GM21390 (cell line): ENCODE measurements around the gene LRRC18.

Experiments used
- ATAC-seq: cut with Tn5 transposase; IDR thresholded peaks from one replicate; pipeline ENCODE4 v1.9.1; 2021; ENCODE audit not compliant: unreplicated experiment

LRRC18 gene

DNA sequence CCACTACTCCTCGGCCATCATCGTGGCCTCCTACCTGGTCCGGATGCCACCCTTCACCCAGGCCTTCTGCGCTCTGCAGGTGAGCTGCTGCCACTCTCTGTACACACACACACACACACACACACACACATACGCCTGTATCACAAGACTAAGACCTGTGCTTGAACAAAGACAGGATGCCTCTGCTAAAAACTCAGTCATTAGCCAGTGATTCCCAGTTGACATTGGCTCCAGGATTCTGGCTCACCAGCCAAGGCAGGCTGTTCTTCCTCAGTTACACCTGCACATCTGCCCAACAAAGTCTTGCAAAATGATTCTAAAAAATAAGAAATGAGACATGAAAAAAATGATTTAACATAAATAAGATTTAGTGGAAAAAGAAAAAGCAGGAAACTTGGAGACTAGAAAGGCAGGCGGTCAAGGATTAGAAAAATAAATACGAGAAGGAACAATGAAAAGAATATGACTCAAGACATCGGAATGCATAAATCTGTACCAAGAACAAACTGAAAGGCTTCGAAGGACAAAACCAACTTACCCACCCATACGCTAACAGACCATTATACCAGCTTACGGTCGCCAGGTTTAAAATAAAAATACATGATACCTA lies 7.4 kb upstream of the LRRC18 start:
- no peak for ATAC-seq

DNA sequence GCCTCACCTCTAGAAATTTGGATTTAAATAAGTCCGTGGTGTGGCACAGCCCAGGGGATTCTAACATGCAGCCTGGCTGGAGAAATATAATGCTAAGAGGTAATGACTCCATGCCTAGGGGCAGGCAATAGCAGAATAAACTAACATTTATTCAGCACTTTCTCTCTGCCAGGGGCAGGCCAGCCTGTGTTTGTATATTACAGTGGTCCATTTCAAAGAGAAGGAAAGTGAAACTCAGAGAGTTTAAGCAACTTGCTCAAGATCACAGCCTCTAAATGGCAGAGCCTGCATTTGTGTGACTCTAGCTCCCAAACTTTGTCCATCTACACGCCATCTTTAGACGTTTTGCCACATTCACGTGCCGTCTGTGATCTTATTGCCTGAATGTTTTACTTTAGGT lies 6.7 kb upstream of the LRRC18 start:
- no peak for ATAC-seq

DNA sequence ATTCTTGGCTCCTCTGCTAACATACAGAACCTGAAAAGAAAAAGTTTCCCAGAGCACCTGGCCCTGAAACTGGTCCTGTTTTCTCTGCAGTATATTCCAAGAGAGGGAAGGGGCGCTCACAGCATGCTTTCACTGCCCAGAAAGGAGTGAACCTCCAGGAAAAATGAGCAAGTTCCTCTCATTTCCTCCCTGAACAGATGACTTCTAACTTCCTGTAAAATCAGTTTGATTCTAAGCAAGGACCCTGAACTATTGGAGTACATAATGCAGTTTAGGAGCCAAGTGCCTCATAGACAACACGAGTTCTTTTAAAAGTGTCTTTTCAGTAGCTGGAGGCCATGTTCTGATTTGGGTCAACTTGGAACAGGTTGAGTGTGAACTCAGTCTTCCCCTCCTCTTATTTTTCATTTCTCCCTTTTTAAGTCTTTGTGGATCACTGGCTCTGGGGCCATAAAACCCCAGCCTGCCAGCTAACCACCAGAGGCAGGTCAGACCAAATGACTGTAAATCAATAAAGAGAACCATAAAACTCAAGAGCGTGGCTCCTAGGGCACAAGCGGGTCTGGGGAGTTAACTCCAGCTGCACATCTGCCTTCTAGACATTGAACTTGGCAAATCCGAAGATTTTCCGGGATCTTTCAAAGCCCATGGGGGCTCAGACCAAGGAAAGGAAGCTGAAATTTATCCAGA lies 5.9 kb upstream of the LRRC18 start:
- no peak for ATAC-seq

DNA sequence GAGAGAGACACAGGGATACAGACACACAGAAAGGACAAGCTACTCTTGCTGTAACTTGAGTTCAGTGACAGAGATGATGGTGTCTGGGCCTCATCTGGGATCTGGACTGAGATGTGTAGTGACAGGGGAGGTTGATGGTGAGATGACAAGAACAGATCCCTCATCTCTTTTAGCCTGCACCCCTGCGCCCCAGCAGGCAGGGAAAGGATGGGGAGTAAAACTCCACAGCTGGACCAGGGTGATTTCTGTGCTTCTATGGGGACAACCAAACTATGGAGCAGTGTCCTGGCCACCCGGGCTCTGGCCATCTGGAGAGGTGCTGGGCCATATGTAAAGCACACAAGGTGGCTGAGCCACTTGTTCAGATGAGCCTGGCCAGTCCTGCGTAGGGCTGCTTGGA lies 4.5 kb upstream of the LRRC18 start:
- ATAC-seq: no peak

DNA sequence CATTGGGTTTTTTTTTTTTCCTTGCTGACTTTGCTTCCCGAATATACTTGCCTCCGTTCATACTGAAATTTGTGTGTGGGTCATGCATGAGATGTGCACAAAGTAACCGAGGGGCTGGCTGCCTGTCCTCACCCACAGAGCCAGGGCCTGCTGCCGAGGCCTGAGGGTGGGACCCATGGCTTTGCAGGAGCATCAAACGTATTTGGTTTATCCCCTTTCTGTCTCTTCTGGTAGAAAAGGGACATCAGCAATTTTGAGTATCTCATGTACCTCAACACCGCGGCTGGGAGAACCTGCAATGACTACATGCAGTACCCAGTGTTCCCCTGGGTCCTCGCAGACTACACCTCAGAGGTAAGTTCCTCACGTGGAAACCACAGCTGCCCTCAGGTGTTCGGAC lies 3.5 kb upstream of the LRRC18 start:
- ATAC-seq: no peak

DNA sequence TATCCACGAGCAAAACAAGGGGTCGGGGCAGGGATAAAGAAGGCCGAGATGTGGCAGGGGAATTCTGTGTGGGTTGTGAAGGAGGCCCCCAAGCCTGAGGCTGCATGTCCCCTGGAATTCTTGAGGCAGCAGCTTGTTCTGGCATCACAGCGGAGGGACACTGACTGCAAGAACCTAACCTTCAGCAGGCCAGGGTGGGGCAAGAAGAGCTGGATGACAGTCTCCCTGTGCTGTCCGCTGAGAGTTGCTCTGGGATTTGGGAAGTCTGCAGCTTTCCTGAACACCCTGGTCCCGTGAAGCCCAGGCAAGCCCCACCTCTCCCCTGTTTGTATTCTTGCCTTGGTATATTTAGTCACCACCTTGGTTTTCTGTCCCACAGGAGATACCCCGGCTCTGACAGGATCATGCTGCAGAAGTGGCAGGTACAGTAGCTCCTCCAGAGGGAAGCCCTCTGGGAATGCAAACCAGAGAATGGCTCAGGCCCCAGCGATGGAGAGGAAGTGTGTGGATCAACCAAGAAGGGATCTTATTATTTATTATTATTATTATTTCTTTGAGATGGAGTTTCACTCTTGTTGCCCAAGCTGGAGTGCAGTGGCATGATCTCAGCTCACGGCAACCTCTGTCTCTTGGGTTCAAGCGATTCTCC lies 1.9 kb upstream of the LRRC18 start:
- ATAC-seq: no peak

DNA sequence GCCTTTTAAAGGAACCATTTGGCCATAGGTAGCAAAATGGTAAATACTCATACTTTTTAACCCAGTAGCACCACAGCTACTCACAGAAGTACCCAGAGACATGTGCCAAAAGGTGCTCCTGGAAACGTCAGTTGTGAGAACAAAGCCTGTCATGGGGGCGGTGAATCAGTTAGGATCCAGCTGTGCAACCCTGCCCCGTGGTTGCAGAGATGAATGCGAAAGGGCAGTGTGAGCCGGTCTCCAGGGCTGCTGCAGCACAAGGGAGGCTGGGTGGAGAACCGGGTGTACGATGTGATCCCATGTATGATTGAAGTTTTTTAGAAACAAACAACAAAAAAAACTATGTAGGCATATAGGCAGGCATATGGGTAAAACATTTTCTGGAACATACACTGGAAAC lies 1.3 kb upstream of the LRRC18 start:
- ATAC-seq: no peak

DNA sequence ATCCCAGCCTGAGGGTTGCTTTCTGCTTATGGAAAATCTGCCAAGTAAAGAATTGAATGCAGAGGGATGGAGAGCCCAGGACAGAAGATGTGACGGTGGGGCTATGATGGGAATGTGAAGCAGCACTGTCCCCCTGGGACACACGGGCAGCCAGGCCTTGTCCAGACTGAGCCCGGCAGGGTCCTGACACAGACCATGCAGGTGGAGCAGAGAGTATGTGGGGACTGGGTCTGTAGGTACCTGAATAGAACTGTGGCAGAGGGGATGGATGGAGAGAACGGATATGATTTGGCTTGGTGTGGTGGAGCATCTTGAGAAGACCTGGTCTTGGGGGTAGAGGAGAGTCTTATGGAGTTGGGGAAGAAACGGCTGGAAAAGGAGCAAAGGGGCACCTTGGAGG lies 732 bp upstream of the LRRC18 start:
- ATAC-seq: no peak

DNA sequence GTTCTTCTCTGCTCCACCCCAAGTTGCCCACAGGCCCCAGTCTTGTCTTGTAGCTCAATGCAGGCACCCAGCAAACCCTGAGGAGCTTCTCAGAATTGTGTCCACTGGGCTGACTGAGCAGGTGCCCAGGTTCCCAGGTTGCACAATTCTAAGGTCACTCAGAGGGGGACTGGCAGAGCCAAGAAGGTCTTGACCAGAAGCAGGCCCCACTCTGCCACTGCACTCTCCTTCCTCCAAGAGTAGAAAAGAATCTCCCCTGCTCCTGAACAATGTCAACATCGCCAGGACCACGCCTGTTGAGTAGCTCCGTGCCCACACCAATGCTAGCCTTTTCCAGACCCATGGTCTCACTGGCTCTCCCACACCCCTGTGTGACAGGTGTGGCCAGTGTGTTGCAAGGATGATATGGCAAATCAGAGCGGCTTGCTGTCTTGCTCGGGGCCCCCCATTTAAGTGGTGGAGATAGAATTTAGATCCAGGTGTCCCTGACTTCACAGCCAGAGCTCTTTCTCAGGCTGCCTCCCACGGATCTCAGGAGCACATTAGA lies 577 bp downstream of the LRRC18 start:
- no peak for ATAC-seq

DNA sequence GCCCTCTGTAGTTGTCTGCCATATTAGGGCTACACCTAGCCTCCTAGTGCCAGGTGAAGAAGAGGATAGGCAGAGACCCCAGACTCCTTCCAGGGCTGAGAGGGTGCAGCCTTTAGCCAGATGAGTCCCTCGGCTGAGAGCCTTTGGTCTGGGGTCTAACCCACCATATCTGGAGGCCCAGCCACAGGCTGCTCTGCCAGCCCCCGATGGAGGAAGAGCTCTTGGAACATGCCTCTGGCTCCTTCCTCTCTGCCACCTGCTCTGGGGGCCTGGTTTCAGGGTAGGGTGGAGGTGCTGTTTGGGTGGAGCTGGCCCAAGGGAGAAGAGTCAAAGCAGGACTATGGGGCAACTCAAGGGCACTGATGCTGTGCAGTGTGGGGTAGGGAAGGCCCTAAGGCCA lies 1.4 kb downstream of the LRRC18 start:
- no peak for ATAC-seq

DNA sequence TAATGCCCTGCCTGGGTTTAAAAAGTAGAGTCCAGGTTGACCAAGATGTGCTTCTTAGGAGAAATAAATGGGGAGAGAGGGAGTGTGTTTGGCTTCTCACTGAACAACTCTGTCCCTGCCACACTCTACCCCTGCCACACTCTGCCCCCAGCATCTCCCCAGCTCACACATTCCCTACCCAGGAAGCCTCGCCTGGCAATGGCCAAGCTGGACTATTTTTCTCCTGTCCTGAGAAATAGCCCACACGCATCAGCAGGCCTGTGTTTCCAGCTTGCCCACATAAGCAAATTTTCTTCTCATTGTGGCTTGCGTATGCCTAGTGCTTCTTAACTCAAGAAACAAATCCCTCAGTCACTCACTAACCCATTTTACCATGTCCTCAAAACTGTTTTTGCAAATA lies 1.8 kb downstream of the LRRC18 start:
- no peak for ATAC-seq

DNA sequence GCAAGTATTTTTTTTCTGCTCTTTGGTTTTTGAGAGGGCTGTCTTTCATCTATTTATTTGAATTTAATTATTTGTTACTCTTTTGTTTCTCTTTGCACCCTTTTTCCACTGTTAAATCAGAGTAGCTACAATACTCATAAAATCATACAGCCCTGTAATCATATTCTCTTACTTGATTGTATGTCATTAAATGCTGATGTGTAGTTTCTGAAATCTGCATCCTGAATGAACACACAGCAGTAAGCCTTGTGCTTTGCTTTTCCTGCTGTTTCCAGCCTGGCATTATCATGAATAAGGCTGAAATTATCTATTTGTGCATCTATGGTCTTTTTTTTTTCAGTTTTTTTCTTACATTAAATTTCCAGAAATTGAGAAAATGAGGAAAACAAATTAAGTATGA lies 4.1 kb downstream of the LRRC18 start:
- no peak for ATAC-seq

DNA sequence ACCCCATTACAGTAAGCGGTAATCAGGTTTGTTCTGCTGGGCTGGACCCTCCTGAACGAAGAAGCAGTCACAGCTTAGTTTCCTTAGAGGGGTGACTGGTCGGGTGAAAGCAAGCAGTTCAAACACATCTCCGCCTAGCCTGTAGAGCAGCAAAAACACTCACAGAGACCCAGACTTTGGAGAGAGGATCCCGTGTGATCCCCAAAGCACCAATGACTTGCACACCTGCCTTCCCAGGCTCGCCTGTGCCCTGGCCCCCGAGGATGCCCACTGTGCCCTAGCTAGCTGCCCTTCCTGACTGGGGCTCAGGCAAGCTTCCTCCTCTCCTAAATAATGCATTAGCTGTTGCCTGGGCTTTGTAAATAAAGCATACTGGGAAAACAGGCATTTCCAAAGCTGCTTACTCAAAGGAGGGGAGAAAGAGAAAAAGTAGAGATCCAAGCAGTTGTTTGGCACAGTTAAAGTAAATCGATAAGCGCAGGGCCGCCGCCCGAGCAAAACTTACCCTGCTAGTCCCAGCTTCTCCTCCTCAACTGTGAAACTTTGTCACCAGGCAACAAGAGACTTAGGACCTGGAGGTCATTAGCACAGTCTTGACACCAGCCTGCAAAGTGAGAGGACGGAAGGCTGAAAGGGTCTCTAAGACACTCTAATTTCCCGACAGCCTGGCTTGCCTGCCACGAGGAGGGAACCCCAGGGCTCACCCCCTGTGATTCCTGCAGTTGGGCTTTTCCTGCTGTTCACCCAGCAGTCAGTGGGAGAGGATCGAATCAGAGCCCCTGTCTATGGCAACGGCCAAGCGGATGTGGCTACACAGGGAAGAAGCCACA lies 4.8 kb downstream of the LRRC18 start:
- ATAC-seq: no peak

DNA sequence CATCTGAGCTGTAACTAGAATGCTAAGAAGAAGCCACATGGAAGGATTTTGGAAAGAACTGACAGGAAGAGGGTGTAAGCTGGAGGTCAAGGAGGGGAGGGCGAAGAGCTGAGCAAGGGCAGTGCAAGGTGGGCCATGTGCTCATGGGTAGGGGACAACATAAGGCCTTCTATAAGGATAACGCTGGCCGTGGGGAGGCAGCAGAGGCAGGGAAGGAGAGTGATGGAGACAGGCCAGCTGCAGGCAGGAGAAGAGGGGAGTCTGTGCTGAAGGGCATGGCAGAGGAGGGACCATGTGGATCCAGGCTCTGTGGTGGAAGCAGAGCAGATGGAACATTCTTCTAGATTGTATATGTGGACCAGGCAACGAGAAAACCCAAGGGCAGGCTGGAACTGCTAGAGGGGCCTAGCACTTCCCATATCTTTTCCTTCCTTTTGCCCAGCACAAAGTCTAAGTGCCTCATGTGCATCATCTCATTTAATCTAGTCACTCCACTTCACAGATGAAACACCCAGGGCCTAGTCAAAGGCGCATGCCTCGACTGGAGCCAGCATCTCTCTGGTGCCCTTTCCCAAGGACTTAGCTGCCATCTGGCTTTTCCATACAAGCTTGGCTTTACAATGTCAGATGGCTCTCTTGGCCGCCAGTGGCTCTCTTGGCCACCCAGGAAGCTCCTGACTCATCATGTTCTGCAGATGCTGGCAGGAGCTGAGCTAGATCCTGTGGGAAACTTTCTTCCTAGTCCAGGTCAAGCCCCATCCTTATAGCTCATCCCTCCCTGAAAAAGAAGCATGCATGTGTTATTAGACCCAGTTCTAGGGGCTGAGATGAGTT lies 6.6 kb downstream of the LRRC18 start:
- no peak for ATAC-seq

DNA sequence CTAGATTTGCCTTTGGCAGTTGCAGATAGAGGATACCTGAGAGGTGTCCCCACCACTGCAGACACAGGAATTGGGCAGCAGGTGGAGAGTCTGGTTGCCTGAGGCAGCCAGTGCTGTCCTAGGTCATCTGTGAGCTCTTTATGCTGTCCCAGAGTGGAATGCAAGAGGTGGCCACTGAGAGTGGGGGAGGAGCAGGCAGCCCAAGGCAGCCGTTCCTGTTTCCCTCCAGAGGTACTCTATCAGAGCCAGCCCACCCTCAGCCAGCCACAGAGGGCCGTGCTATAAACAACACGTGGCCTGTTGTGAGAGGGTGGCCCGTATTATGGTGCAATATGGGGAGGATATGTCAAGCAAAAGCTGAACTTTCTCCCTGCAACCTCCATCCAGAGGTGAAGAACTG lies 8.5 kb downstream of the LRRC18 start:
- ATAC-seq: no peak

DNA sequence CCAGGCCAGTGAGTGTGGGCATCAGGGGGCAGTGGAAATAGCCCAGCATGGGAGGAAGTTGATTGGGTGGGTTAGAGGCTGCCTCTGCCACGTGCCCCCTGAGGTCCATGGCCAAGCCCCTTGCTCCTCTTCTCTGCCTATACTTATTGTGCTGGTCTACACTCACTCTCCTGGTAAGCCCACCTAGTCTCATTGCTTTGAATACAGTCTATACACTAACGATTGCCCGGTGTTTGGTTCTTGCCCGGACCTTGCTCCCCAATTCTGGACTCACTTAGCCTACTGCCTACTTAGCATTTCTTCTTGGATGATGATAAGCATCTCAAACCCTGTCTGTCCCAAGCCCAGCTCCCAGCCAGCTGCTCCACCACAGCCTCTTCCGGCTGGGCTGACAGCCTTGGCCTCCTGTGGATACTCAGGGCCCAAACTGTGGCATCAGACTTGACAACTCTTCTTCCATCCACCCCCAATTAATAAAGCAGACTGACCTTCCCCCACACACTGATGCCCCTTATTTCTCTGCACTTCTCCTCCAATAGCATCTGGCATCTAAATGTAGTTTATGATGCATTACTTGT lies 10.1 kb downstream of the LRRC18 start:
- ATAC-seq: no peak

DNA sequence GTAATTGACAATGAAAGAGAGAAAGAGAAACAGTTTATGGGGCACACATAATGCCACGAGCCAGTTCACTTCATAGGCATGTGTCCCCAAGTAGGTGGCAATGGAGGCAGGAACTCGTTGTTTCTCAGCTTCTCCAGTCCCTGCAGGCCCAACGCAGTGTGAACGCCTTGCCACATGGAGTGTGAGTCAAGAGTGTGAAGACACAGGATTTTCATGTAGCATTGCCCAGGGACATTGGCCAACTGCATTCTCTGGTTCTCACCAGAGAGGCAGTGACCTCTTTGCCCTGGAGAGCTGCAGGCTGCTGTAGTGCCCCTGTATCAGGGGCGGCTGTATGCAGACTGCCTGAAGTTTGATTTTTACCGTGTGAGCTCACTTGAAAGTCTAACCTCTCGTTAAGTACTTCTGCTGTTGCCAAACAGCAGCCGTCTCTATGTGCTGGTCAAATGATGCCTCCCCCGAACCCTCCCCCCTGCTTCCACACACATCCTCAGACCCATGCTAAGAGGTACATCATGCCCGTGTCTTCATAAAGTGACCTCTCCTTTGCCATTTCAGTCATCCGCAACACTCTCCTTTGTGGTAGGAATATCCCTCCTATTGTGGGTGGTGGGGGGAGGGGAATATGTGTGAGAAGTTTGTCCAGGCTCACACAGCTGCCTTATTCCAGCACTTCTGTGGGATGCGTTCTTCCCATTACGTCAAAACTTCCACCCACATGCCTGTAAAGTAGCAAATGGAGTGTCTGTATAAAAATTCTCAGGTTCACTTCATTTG lies 12.7 kb downstream of the LRRC18 start:
- ATAC-seq: no peak

DNA sequence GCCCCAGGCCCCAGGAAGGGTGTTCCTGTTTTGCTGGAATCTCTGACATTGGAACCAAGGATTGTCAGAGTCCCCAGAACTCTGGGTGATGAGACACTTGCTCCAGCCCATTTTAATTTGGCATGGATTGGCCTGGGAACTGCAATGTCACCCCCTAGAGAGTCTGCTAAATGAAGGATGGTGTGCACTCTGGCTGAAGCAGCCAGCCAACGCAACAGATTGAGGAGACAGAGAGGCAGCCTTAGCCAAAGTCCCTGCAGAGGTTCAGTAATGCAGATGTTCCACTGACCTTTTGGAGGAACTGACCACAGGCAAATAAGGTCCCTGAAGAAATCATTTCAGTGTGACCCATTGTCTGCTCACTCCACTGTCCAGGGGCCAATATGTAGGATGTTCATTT lies 13.4 kb downstream of the LRRC18 start:
- ATAC-seq: no peak

DNA sequence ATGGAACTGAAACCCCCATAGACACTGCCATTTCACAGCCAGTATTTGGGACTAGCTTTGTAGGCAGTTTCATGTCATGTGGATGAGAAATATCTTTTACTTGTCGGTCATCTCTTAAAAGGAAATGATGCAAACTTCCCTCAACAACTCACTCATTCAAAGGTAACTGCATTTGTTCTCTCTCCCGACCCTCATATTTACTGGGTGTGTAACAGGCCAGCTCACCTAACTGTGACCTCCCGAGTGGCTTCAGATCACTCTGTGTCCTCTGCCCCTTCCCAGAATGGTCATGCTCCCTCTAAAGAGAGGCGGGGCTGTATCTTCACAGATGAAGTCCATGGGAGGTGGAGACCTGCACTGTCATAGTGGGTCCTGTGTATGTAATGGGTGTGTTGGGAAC lies 14.7 kb downstream of the LRRC18 start:
- ATAC-seq: no peak

DNA sequence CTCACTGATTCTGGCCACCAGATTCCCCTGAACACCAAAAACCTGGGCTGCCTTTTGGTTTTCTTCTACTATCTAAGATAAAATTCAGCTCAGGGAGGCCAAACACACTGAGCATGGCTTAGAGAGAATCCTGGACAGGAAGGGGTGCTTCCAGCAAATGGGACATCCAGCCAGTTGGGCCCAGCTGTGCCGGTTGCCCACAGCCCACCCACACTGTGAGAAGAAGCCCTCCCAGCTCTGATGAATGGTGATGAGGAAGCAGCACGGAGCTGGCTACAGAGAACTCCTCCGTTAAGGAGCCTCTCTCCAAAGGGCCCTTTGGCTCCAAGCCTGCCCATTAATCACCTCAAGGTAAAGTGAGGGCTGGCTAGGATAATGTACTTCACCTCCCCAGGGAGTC lies 15.9 kb downstream of the LRRC18 start:
- ATAC-seq: no peak
